BLaER1 treated with 17β-estradiol and CSF1 and Interleukin-3, amounts not matched to agents 10 nM and 100 nM (cell line): ENCODE results near the gene CD74.

ENCODE experiments used
- H3K27ac ChIP-seq, 11 experiments: shearing (Covaris generic); formaldehyde crosslinking; 2 replicates each; pipeline ENCODE4 v1.8.1; 2022
- H3K27me3 ChIP-seq, 11 experiments: shearing (Covaris generic); formaldehyde crosslinking; 2 replicates each; pipeline ENCODE4 v1.8.1; 2022
- H3K36me3 ChIP-seq, 11 experiments: shearing (Covaris generic); formaldehyde crosslinking; 2 replicates each; pipeline ENCODE4 v1.8.1; 2022
- H3K4me1 ChIP-seq, 10 experiments: shearing (Covaris generic); formaldehyde crosslinking; 2 replicates each; pipeline ENCODE4 v1.8.1; 2022
- H3K4me2 ChIP-seq, 11 experiments: shearing (Covaris generic); formaldehyde crosslinking; 2 replicates each; pipeline ENCODE4 v1.8.1; 2022
- H3K4me3 ChIP-seq, 10 experiments: shearing (Covaris generic); formaldehyde crosslinking; 2 replicates each; pipeline ENCODE4 v1.8.1; 2022
- H3K9ac ChIP-seq, 11 experiments: shearing (Covaris generic); formaldehyde crosslinking; 2 replicates each; pipeline ENCODE4 v1.8.1; 2022
- H3K9me3 ChIP-seq, 11 experiments: shearing (Covaris generic); formaldehyde crosslinking; replicated peaks in 1 of 11; 2 replicates each; pipeline ENCODE4 v1.8.1; 2022
- H4K20me1 ChIP-seq, 11 experiments: shearing (Covaris generic); formaldehyde crosslinking; 2 replicates each; pipeline ENCODE4 v1.8.1; 2022
- Cebpa-rat ChIP-seq, 11 experiments: shearing (Covaris generic); IDR thresholded peaks; 2 replicates each; pipeline ENCODE4 v1.8.1; 2022

The CD74 gene

GRCh38 chr5:150444770-150445169 lies 32.1 kb upstream of the CD74 start:
- H3K4me2 ChIP-seq: peak overlapping the region in 9 of 11 experiments; percentile 34 to 98 (median 93); a peak in 12 of 22 replicates
- H3K4me3 ChIP-seq: no peak overlapping the region
- H4K20me1 ChIP-seq: peaks cover 78 to 92% (median 85%) of the 10 kb centered on the region in 11 experiments
- H3K27me3 ChIP-seq: no peaks in the 10 kb centered on the region
- H3K4me1 ChIP-seq: peaks cover 26 to 70% (median 66%) of the 10 kb centered on the region in 10 experiments
- H3K36me3 ChIP-seq: peaks cover 55 to 77% (median 67%) of the 10 kb centered on the region in 11 experiments
- no peak overlapping the region for H3K27ac ChIP-seq
- no peaks in the 10 kb centered on the region for H3K9me3 ChIP-seq
- no peak for TF ChIP-seq Cebpa-rat (IDR thresholded peaks at IDR 0.05)
- peak overlapping the region in 9 of 11 experiments; percentile 3 to 98 (median 90); a peak in 8 of 22 replicates for H3K9ac ChIP-seq

DNA sequence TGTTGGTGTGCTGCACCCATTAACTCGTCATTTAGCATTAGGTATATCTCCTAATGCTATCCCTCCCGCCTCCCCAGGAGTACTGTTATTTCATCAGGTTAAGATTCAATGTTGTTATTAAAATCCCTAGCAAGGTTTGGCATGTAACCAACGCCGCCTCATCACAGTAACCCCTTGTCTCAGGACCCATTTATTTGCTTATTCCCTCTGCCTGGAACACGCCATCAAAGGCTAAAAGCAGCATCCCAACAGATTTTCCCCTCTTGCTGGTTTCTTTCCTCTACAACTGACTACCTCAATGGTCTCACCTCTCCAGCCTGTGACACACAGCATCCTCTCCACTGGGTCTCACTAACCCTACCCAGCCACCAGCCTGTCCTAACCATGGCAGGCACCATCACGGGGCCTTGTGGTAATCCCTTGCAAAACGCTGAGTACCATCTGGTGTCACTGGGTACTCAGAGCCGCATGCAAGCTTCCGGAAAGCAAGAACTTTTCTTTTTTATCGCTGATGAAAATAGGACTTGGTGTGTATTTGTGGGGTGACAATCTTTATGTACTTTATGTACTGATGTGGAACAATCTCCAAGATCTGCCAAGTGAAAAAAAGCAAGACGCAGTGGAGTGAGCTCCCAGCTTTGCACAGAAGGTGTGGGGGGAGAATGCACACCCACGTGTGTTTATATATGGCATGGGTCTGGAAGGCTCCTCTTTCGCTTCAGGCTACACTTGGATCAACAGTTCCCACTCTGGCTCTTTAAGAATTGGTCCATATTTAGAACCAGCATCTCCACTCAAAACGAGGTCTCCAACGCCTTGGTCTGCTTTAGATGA lies 30.7 kb upstream of the CD74 start:
- H3K9me3 ChIP-seq: no peaks in the 10 kb centered on the region
- no peak overlapping the region for H3K4me3 ChIP-seq
- peak overlapping the region in 7 of 11 experiments; percentile 34 to 98 (median 93); a peak in 10 of 22 replicates for H3K4me2 ChIP-seq
- H3K9ac ChIP-seq: peak overlapping the region in 6 of 11 experiments; percentile 3 to 98 (median 24); a peak in 2 of 22 replicates
- H3K27ac ChIP-seq: no peak overlapping the region
- TF ChIP-seq Cebpa-rat (IDR thresholded peaks at IDR 0.05): no peak
- peaks cover 26 to 79% (median 71%) of the 10 kb centered on the region in 10 experiments for H3K4me1 ChIP-seq
- H3K36me3 ChIP-seq: peaks cover 55 to 73% (median 65%) of the 10 kb centered on the region in 11 experiments
- no peaks in the 10 kb centered on the region for H3K27me3 ChIP-seq
- H4K20me1 ChIP-seq: peaks cover 71 to 90% (median 80%) of the 10 kb centered on the region in 11 experiments

DNA sequence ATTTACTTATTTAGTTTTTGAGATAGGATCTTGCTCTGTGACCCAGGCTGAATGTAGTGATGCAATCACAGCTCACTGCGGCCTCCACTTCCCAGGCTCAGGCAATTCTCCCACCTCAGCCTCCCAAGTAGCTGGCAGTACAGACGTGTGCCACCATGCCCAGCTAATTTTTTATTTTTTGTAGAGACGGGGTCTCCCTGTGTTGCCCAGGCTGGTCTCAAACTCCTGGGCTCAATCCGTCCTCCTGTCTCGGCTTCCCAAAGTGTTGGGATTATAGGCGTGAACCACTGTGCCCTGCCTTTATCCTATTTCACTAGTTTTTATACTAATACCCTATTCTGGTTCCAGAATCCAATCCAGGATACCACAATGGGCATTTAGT lies 30.0 kb upstream of the CD74 start:
- H3K27ac ChIP-seq: peak overlapping the region in 1 of 11 experiments; percentile 31; a peak in 2 of 22 replicates
- peak overlapping the region in 5 of 11 experiments; percentile 16 to 93 (median 42); a peak in 7 of 22 replicates for H3K4me2 ChIP-seq
- H3K4me1 ChIP-seq: peaks cover 20 to 74% (median 65%) of the 10 kb centered on the region in 10 experiments

GRCh38 chr5:150441813-150442698 lies 29.3 kb upstream of the CD74 start:
- Histone ChIP-seq H3K4me3 (no peak overlapping the region), H3K36me3 (peaks cover 46 to 59% (median 52%) of the 10 kb centered on the region in 11 experiments), H3K9ac (peak overlapping the region in 1 of 11 experiments; percentile 8; a peak in 1 of 22 replicates), H3K27me3 (no peaks in the 10 kb centered on the region), H3K4me1 (peaks cover 13 to 67% (median 59%) of the 10 kb centered on the region in 10 experiments), H3K4me2 (peak overlapping the region in 6 of 11 experiments; percentile 1 to 93 (median 30); a peak in 11 of 22 replicates), H3K9me3 (no peaks in the 10 kb centered on the region), H4K20me1 (peaks cover 57 to 76% (median 68%) of the 10 kb centered on the region in 11 experiments), H3K27ac (peak overlapping the region in 3 of 11 experiments; percentile 0 to 31 (median 26); a peak in 3 of 22 replicates)
- no peak for TF ChIP-seq Cebpa-rat (IDR thresholded peaks at IDR 0.05)

More for the DNA sequence above, 30.0 kb upstream of the CD74 start:
- Histone ChIP-seq H4K20me1 (peaks cover 64 to 82% (median 72%) of the 10 kb centered on the region in 11 experiments), H3K4me3 (no peak overlapping the region), H3K27me3 (no peaks in the 10 kb centered on the region), H3K9me3 (no peaks in the 10 kb centered on the region), H3K9ac (no peak overlapping the region; a peak in 1 of 22 replicates), H3K36me3 (peaks cover 52 to 65% (median 58%) of the 10 kb centered on the region in 11 experiments)
- peak in 2 of 11 experiments; percentile 8 to 69; a peak in 2 of 22 replicates for TF ChIP-seq Cebpa-rat (IDR thresholded peaks at IDR 0.05)

DNA sequence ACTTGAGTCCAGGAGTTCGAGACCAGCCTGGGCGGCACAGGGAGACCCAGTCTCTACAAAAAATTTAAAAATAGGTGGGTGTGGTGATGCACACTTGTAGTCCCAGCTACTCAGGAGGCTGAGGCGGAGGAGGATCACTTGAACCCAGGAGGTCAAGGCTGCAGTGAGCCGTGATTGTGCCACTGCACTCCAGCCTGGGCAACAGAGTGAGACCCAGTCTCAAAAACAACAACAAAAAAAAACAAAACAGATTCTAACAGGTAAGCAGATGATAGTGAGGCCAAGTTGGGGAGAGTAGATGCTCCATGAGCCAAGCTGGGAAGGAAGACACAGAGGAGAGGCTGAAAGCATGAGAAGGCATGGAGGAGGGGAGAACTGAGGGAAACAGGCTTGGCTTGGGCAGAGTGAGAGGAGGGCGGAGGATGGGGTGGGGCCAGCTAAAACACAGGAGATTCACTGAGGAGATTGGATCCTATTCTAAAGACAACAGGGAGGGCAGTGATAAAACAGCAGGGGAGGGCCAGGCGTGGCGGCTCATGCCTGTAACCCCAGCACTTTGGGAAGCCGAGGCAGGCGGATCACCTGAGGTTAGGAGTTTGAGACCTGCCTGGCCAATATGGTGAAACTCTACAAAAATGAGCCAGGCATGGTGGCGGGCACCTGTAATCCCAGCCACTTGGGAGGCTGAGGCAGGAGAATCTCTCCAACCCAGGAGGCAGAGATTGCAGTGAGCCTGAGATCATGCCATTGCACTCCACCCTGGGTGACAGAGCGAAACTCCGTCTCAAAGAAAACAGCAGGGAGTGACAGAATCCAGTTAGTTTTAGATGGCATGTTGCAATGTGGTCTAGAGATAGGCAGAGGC lies 28.5 kb upstream of the CD74 start:
- Histone ChIP-seq H3K27me3 (no peaks in the 10 kb centered on the region), H3K4me2 (no peak overlapping the region; a peak in 1 of 22 replicates), H3K36me3 (peaks cover 37 to 50% (median 43%) of the 10 kb centered on the region in 11 experiments), H3K4me1 (peaks cover 4 to 64% (median 56%) of the 10 kb centered on the region in 10 experiments; a peak in 19 of 20 replicates), H3K27ac (peak overlapping the region in 1 of 11 experiments; percentile 31; a peak in 2 of 22 replicates), H3K9me3 (no peaks in the 10 kb centered on the region), H4K20me1 (peaks cover 48 to 67% (median 59%) of the 10 kb centered on the region in 11 experiments), H3K4me3 (no peak overlapping the region), H3K9ac (no peak overlapping the region)
- TF ChIP-seq Cebpa-rat (IDR thresholded peaks at IDR 0.05): no peak

DNA sequence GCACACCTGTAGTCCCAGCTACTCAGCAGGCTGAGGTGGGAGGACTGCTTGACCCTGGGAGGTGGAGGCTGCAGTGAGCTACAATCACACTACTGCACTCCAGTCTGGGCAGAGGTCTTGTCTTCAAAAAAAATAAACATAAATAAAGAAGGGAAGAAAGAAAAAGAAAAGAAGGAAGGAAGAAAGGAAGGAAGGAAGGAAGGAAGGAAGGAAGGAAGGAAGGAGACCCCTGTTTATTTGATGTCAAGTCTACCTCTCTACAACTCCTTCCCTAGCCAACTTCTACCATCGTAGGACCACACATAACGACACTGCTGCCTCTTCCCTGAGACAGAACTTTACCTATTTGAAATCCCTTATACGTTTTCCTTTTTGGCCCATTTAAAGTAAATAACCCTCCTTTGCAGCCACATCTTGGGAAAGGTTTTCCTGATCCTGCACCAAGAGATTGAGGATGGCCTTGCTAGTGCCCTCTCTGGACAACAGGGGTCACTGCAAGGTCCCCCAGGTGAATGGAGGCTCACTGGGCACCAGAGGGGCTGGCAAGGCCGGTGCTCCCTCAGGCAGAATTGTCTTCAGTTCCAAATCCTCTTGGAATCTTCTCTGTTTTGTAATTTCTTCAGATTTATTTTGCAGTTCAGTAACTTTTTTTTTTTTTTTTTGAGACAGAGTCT lies 26.3 kb upstream of the CD74 start:
- no peak for TF ChIP-seq Cebpa-rat (IDR thresholded peaks at IDR 0.05)
- no peak overlapping the region for H3K27ac ChIP-seq
- H3K27me3 ChIP-seq: no peaks in the 10 kb centered on the region
- H3K9ac ChIP-seq: no peak overlapping the region
- no peaks in the 10 kb centered on the region for H3K9me3 ChIP-seq
- peaks cover 15 to 28% (median 21%) of the 10 kb centered on the region in 11 experiments for H3K36me3 ChIP-seq
- H3K4me2 ChIP-seq: peak overlapping the region in 2 of 11 experiments; percentile 2 to 32; a peak in 3 of 22 replicates
- H4K20me1 ChIP-seq: peaks cover 27 to 46% (median 38%) of the 10 kb centered on the region in 11 experiments; a peak in 21 of 22 replicates
- peaks cover 0 to 46% (median 38%) of the 10 kb centered on the region in 10 experiments; a peak in 17 of 20 replicates for H3K4me1 ChIP-seq
- H3K4me3 ChIP-seq: no peak overlapping the region

- H3K4me1 ChIP-seq: peaks cover 8 to 37% (median 31%) of the 10 kb centered on the region in 10 experiments; a peak in 19 of 20 replicates
- H3K27me3 ChIP-seq: no peaks in the 10 kb centered on the region
- H3K9ac ChIP-seq: peak overlapping the region in 2 of 11 experiments; percentile 11 to 25; a peak in 1 of 22 replicates
- no peak overlapping the region for H3K4me3 ChIP-seq
- no peak for TF ChIP-seq Cebpa-rat (IDR thresholded peaks at IDR 0.05)
- H3K4me2 ChIP-seq: peak overlapping the region in 10 of 11 experiments; percentile 4 to 37 (median 29); a peak in 15 of 22 replicates
- peaks cover 0 to 4% (median 0%) of the 10 kb centered on the region in 11 experiments; a peak in 1 of 22 replicates for H3K36me3 ChIP-seq
- no peaks in the 10 kb centered on the region for H3K9me3 ChIP-seq
- peaks cover 0 to 18% (median 10%) of the 10 kb centered on the region in 11 experiments; a peak in 14 of 22 replicates for H4K20me1 ChIP-seq
- H3K27ac ChIP-seq: 0 out of 22 replicates have a peak overlapping the region, but pooled peaks of 1 of the 11 experiments have one; percentile 16
Observed at GRCh38 chr5:150436141-150436680, 23.5 kb upstream of the CD74 start.
